Muscle of leg (tissue), 11 donors: Measurements from ENCODE around the gene EXOC3L1. TPM values are rescaled to one million over a fixed set of nuclear protein-coding genes. Genes with fewer than 3 reads are reported as not detected.
A peak's percentile ranks its signal among the peaks of the same experiment; 100 is the strongest.

ENCODE experiments used
- DNase-seq: peaks from one replicate; pipeline ENCODE4 v3.0.0; 2013
- H3K27ac ChIP-seq: one replicate; pipeline ENCODE4 v1.5.1; 2013; ENCODE audit warnings: mild to moderate bottlenecking, low read length, control low read depth
- H3K27me3 ChIP-seq: one replicate; pipeline ENCODE4 v1.6.1; 2013; ENCODE audit warnings: low read length; ENCODE audit not compliant: control insufficient read depth, insufficient read depth
- H3K36me3 ChIP-seq: one replicate; pipeline ENCODE4 v1.6.1; 2013; ENCODE audit warnings: low read length; ENCODE audit not compliant: control insufficient read depth, insufficient read depth
- H3K4me1 ChIP-seq: one replicate; pipeline ENCODE4 v1.6.1; 2013; ENCODE audit warnings: low read length; ENCODE audit not compliant: control insufficient read depth, insufficient read depth
- H3K4me3 ChIP-seq: one replicate; pipeline ENCODE4 v1.5.1; 2013; ENCODE audit warnings: low read length, control low read depth
- H3K9me3 ChIP-seq: replicated peaks from 2 replicates; pipeline ENCODE4 v1.6.1; 2013; ENCODE audit warnings: low read depth, low read length; ENCODE audit not compliant: control insufficient read depth
- WGBS: methylation state at CpG from one replicate; pipeline ENCODE4 v1.1.5; 2013; ENCODE audit warnings: missing lambda C conversion rate; ENCODE audit not compliant: insufficient coverage; 5-methylcytosine and 5-hydroxymethylcytosine counted together
- polyA plus RNA-seq, 8 donors: library from polyadenylated mRNA; unstranded; fragments of 120-200 nt; gene quantifications; one replicate each; pipeline versions ENCODE4 v1.2.1 to v1.2.3, GENCODE V29; 2013; ENCODE audit warnings: inconsistent platforms in 1 of 8, low replicate concordance in 1 of 8; ENCODE audit not compliant: insufficient read length in 8 of 8, insufficient read depth in 1 of 8
- total RNA-seq: library from RNA; stranded (reverse); fragments of 120-200 nt; gene quantifications from one replicate; pipeline ENCODE4 v1.2.4, GENCODE V29; 2013

The EXOC3L1 gene
- total and polyA plus RNA-seq, 9 donors: 7.6 to 15.5 (median 11.4) TPM

DNA sequence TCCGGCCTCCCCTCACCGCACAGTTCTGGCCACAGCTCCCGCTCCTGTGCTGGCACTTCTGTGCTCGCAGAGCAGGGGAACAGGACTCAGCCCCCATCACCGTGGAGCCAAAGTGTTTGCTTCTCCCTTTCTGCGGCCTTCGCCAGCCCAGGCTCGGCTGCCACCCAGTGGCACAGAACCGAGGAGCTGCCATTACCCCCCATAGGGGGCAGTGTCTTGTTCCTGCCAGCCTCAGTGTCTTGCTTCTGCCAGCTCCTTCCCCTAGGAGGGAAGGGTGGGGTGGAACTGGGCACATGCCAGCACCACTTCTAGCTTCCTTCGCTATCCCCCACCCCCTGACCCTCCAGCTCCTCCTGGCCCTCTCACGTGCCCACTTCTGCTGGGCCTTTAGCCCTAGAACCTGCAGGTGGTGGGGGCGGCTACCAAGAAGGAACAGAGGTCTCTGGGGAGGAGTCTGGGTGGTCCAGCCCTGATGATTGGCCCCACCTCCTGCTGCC, 8.3 kb upstream of the EXOC3L1 start:
- Histone ChIP-seq H3K9me3 (no peaks in the 10 kb centered on the region), H3K27me3 (no peaks in the 10 kb centered on the region), H3K36me3 (peaks cover 79% of the 10 kb centered on the region), H3K4me1 (peaks cover 24% of the 10 kb centered on the region), H3K27ac (no peak overlapping the region), H3K4me3 (no peak overlapping the region)
- WGBS: 48% methylated on average over 6 of the region's 12 CpGs
- no peak for DNase-seq

GRCh38 chr16:67197704-67198103, 7.8 kb upstream of the EXOC3L1 start:
- no peaks in the 10 kb centered on the region for H3K27me3 ChIP-seq
- 67% methylated on average over 5 of the region's 6 CpGs for WGBS
- H3K36me3 ChIP-seq: peaks cover 74% of the 10 kb centered on the region
- no peak overlapping the region for H3K4me3 ChIP-seq
- H3K27ac ChIP-seq: no peak overlapping the region
- H3K9me3 ChIP-seq: no peaks in the 10 kb centered on the region
- DNase-seq: no peak
- peaks cover 29% of the 10 kb centered on the region for H3K4me1 ChIP-seq

- Histone ChIP-seq H3K27ac (no peak overlapping the region), H3K36me3 (peaks cover 66% of the 10 kb centered on the region), H3K9me3 (no peaks in the 10 kb centered on the region), H3K4me1 (peaks cover 31% of the 10 kb centered on the region), H3K4me3 (no peak overlapping the region), H3K27me3 (no peaks in the 10 kb centered on the region)
- WGBS: no CpG with 5 or more reads among the region's 1 CpG
- no peak for DNase-seq
Measured at GRCh38 chr16:67196881-67197280, 6.9 kb upstream of the EXOC3L1 start.

DNA sequence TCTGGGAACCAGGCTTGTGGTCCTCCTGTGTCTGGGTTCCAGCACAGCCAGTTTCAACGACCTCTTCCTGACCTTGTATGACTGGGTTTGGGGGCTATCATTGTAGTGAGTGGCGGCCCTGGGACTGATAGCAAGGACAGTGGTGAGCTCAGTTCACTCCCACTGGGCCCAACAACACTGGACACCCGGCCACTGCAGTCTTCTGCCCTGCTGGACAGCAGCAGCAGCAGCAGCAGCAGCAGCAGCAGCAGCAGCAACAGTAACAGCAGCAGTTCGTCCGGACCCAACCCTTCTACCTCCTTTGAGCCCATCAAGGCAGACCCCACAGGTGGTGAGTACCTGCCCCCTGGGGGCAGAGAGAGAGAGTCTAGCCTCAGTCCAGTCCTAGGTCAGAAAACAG, 5.7 kb upstream of the EXOC3L1 start:
- H3K4me3 ChIP-seq: no peak overlapping the region
- DNase-seq: no peak
- H3K27me3 ChIP-seq: no peaks in the 10 kb centered on the region
- 86% methylated on average over 3 of the region's 5 CpGs for WGBS
- H3K36me3 ChIP-seq: peaks cover 57% of the 10 kb centered on the region
- peaks cover 42% of the 10 kb centered on the region for H3K4me1 ChIP-seq
- no peaks in the 10 kb centered on the region for H3K9me3 ChIP-seq
- H3K27ac ChIP-seq: no peak overlapping the region

DNA sequence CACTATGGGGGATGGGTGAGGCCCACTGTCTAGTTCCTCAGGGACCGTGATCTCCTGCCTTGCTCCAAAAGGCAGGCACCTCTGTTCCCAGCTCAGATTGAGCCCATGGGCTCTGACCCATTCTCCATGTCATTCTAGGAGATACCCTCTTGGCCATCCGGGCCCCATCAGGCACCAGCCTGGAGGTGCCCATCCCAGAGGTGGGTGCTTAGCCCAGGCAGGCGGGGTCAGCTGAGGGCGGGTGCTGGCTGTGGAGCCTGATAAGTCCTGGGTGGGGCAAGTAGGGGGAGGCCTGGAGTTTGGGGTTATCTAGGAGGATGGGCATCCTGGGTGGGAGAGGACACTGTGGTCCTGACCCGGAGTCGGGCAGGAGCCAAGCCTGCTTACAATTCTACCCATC, 4.3 kb upstream of the EXOC3L1 start:
- Histone ChIP-seq H3K27me3 (no peaks in the 10 kb centered on the region), H3K4me3 (no peak overlapping the region), H3K9me3 (no peaks in the 10 kb centered on the region), H3K27ac (no peak overlapping the region), H3K4me1 (peaks cover 54% of the 10 kb centered on the region), H3K36me3 (peaks cover 53% of the 10 kb centered on the region)
- no peak for DNase-seq
- 75% methylated on average over 1 of the region's 6 CpGs for WGBS

DNA sequence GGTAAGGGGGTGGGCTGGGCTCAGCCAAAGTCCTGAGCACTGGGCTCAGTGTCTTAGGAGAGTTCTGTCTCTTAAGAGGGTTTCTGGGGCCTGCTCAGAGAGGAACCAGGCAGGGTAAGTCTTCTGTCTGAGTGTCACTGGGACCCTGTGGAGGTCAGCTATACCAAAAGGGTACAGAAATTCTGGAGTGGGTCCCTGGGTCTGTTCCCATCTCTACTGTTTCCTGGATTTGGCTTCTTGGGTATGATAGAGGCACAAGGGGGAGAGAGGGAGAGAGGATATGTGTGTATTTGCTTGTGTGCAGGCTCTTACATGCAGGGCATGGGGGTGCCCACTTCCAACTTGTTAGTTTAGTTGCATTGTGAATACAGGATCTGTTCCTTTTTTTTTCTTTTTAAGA, 3.6 kb upstream of the EXOC3L1 start:
- H3K27ac ChIP-seq: no peak overlapping the region
- peaks cover 56% of the 10 kb centered on the region for H3K4me1 ChIP-seq
- H3K9me3 ChIP-seq: no peaks in the 10 kb centered on the region
- H3K27me3 ChIP-seq: no peaks in the 10 kb centered on the region
- DNase-seq: no peak
- peaks cover 53% of the 10 kb centered on the region for H3K36me3 ChIP-seq
- H3K4me3 ChIP-seq: no peak overlapping the region

- Histone ChIP-seq H3K4me1 (peaks cover 56% of the 10 kb centered on the region), H3K4me3 (peak overlapping the region; percentile 95), H3K36me3 (peaks cover 46% of the 10 kb centered on the region), H3K27ac (no peak overlapping the region), H3K27me3 (no peaks in the 10 kb centered on the region), H3K9me3 (no peaks in the 10 kb centered on the region)
- DNase-seq: no peak
- WGBS: 31% methylated on average over 13 of the region's 17 CpGs
Measured at GRCh38 chr16:67192781-67193361, 2.9 kb upstream of the EXOC3L1 start.

DNA sequence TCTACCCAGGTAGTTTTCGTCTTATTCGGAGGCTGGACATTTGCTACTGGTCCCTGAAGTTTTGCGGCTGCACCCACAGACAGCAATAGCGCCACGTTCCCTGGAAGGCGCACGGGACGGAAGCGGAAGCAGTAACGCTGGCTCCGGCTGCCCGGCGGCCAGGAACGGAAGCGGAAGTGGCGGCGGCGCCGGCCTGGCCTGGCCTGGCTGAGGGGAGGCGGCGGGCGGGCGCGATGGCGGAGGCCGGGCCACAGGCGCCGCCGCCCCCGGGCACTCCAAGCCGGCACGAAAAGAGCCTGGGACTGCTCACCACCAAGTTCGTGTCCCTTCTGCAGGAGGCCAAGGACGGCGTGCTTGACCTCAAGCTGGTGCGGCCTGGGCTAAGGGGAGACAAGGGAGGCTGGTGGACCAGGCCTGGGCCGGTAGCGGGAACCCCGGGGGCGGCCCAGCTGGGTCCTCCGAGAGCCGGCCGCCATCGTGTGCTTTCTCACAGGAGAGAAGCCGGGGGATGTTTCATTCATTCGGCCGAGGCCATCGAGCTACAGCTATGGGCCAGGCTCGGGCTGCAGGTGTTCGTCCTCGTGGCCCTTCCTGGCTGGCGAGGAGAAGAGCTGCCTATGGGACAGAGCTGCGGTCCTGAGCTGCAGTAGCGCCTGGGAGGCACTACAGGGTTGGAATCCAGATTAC, 2.2 kb upstream of the EXOC3L1 start, which contains the start of gene E2F4:
TSS of gene E2F4 (plus strand) at position 161 of the 687 bp plus-strand sequence. CDS start at position 234, 73 bp downstream.
- WGBS: under 1% methylated on average over 54 of the region's 54 CpGs

DNA sequence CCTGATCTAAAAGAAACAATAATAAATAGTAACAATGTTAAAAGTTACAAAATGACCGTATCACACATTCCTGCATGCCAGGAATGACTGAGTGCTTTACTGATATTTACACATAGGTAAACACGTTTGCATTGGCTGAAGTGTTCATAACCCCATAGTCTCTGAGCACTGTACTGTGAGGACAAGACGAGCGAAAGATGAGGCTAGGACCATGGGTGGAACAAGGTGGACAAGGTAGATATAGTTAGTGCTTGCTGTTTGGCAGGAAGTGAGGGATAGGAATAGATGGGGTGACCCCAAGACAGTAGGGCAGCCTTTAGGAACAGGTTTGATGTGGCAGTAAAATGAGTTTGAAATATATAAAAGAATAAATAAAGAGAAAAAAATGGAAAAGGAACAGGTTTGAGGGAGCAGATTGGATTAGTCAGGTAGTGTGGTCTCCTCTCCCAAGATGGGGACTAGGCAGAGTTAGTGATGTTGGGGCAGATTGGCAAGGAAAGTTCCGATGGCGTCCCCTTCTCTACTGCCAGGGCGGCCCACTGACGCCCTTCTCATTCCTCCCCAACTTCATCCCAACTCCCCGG, 1.6 kb upstream of the EXOC3L1 start:
- no peak for DNase-seq
- no peaks in the 10 kb centered on the region for H3K9me3 ChIP-seq
- H3K27ac ChIP-seq: no peak overlapping the region
- H3K27me3 ChIP-seq: no peaks in the 10 kb centered on the region
- H3K4me3 ChIP-seq: peak overlapping the region; percentile 95
- peaks cover 33% of the 10 kb centered on the region for H3K36me3 ChIP-seq
- 40% methylated on average over 2 of the region's 9 CpGs for WGBS
- peaks cover 67% of the 10 kb centered on the region for H3K4me1 ChIP-seq

More for the DNA sequence above, 2.2 kb upstream of the EXOC3L1 start, which contains the start of gene E2F4:
- no peaks in the 10 kb centered on the region for H3K9me3 ChIP-seq
- H3K4me3 ChIP-seq: peak within 1 kb of the TSS; percentile 95
- peak; percentile 97 for DNase-seq
- H3K4me1 ChIP-seq: peaks cover 61% of the 10 kb centered on the region
- H3K27me3 ChIP-seq: no peaks in the 10 kb centered on the region
- peak within 1 kb of the TSS; percentile 38 for H3K27ac ChIP-seq
- peaks cover 39% of the 10 kb centered on the region for H3K36me3 ChIP-seq
